OCI-LY1 (cell line): ENCODE data around the gene SLC25A13.

Experiments used
- EZH2 ChIP-seq: fragments of 200-600 bp; sonication (generic), shearing (Covaris generic); IDR thresholded peaks from 2 replicates; pipeline ENCODE4 v1.8.0; 2017; ENCODE audit warnings: borderline replicate concordance, mixed run types, mild to moderate bottlenecking, antibody characterized with exemption, low read length, moderate library complexity, mixed read lengths
- TF ChIP-seq, protein P1 (sequence below): fragments of 200-600 bp; sonication (generic), shearing (Covaris generic); IDR thresholded peaks from 2 replicates; pipeline ENCODE4 v1.5.1; 2017; ENCODE audit warnings: mild to moderate bottlenecking, antibody characterized with exemption, low read length, moderate library complexity, mixed read lengths

DNA sequence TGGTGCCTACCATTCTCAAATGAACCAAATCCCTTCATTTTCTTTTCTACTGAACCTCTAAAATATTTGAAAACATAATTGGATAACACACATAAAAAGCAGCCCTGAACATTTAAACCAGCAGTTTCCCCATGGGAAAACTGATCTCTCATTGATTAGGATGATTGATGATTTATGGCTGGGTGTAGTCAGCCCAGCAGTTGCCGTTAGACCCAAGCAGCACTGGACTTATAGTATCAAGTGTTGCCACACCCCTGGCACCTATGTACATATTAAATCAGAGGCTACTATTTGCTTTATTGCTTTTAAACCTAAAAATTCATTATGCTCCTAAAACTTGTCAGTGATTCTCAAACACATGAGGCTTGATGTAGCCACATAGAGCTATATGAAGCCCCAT lies 20.2 kb upstream of the SLC25A13 start:
- TF ChIP-seq, protein P1, sequence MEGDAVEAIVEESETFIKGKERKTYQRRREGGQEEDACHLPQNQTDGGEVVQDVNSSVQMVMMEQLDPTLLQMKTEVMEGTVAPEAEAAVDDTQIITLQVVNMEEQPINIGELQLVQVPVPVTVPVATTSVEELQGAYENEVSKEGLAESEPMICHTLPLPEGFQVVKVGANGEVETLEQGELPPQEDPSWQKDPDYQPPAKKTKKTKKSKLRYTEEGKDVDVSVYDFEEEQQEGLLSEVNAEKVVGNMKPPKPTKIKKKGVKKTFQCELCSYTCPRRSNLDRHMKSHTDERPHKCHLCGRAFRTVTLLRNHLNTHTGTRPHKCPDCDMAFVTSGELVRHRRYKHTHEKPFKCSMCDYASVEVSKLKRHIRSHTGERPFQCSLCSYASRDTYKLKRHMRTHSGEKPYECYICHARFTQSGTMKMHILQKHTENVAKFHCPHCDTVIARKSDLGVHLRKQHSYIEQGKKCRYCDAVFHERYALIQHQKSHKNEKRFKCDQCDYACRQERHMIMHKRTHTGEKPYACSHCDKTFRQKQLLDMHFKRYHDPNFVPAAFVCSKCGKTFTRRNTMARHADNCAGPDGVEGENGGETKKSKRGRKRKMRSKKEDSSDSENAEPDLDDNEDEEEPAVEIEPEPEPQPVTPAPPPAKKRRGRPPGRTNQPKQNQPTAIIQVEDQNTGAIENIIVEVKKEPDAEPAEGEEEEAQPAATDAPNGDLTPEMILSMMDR, result no peak
- TF ChIP-seq EZH2, result no peak
